Endothelial cell of umbilical vein (primary cell): ENCODE data around the gene FBXL17. TPM values are rescaled to one million over a fixed set of nuclear protein-coding genes. Genes with fewer than 3 reads are reported as not detected.

Experiments used
- BruUV-seq: library from RNA; stranded (reverse); fragments of 400-500 nt; replicated peaks from 2 replicates; lab custom pipeline; 2021; lab: Mats Ljungman, UMichigan
- CTCF ChIA-PET: fragments of 300-600, 350-600 bp; sonication (Branson Sonifier 250); formaldehyde crosslinking; loops from one replicate; lab custom pipeline; 2021; ENCODE audit warnings: antibody characterized with exemption, inconsistent platforms; lab: Charles Lee
- POLR2A ChIA-PET: fragments of 300-600, 350-600 bp; sonication (Branson Sonifier 250); formaldehyde crosslinking; loops from one replicate; lab custom pipeline; 2021; ENCODE audit warnings: antibody characterized with exemption, inconsistent platforms; lab: Charles Lee
- DNase-seq: peaks from one replicate; pipeline ENCODE4 v3.0.0-alpha.2; 2011; ENCODE audit warnings: low read depth, low spot score
- FAIRE-seq: peaks from 2 replicates; lab custom pipeline; 2011; peaks lifted over from hg19 to GRCh38; lab: Jason Lieb, UNC
- H2AFZ ChIP-seq: 2 replicates; pipeline ENCODE4 v1.6.0; 2012; ENCODE audit warnings: low read depth, low read length, control low read depth, inconsistent platforms
- H3K27ac ChIP-seq: 2 replicates; pipeline ENCODE4 v1.5.1; 2011; ENCODE audit warnings: low read depth, mild to moderate bottlenecking, control low read depth, low read length, moderate library complexity; ENCODE audit not compliant: insufficient read depth
- H3K27me3 ChIP-seq, 2 experiments: 2 replicates each; pipeline versions ENCODE4 v1.6.0 to v1.6.1; 2011; ENCODE audit warnings: low read length in 2 of 2, mixed read lengths in 1 of 2; ENCODE audit not compliant: control insufficient read depth in 2 of 2, insufficient read depth in 2 of 2
- H3K36me3 ChIP-seq, 2 experiments: 2 replicates in 1 of 2; 3 replicates in 1 of 2; pipeline ENCODE4 v1.5.1; 2011; ENCODE audit warnings: low read length in 2 of 2, mild to moderate bottlenecking in 1 of 2, moderate library complexity in 1 of 2; ENCODE audit not compliant: control insufficient read depth in 2 of 2, insufficient read depth in 2 of 2; ENCODE audit errors: extremely low read depth in 1 of 2
- H3K4me1 ChIP-seq: 3 replicates; pipeline ENCODE4 v1.5.1; 2011; ENCODE audit warnings: mild to moderate bottlenecking, low read length; ENCODE audit not compliant: control insufficient read depth, insufficient read depth; ENCODE audit errors: extremely low read depth
- H3K4me2 ChIP-seq: 2 replicates; pipeline ENCODE4 v1.6.1; 2011; ENCODE audit warnings: low read length, control low read depth, mixed read lengths; ENCODE audit not compliant: insufficient read depth
- H3K4me3 ChIP-seq, 3 experiments: fragments of 200-600 bp in 1 of 3; sonication (generic), shearing (Covaris generic) in 1 of 3; replicated peaks in 1 of 3; 2 replicates each; pipeline ENCODE4 v1.5.1; 2011 to 2016; ENCODE audit warnings: control low read depth in 3 of 3, low read length in 3 of 3, mild to moderate bottlenecking in 2 of 3, inconsistent platforms in 1 of 3, low read depth in 1 of 3, moderate library complexity in 1 of 3; ENCODE audit not compliant: insufficient read depth in 1 of 3
- H3K79me2 ChIP-seq: 2 replicates; pipeline ENCODE4 v1.6.0; 2012; ENCODE audit warnings: low read length, inconsistent platforms; ENCODE audit not compliant: control insufficient read depth, insufficient read depth
- H3K9ac ChIP-seq: replicated peaks from 2 replicates; pipeline ENCODE3; 2011; ENCODE audit warnings: low read length, control low read depth; ENCODE audit not compliant: insufficient read depth; ENCODE audit errors: extremely low read depth
- H3K9me1 ChIP-seq: replicated peaks from 3 replicates; pipeline ENCODE4 v1.6.0; 2011; ENCODE audit warnings: mild to moderate bottlenecking, low read length; ENCODE audit not compliant: control insufficient read depth, insufficient read depth; ENCODE audit errors: extremely low read depth
- H3K9me3 ChIP-seq: replicated peaks from 2 replicates; pipeline ENCODE4 v1.5.1; 2012; ENCODE audit warnings: low read length, inconsistent platforms; ENCODE audit not compliant: control insufficient read depth, insufficient read depth
- H4K20me1 ChIP-seq: replicated peaks from 2 replicates; pipeline ENCODE3; 2011; ENCODE audit warnings: mild to moderate bottlenecking, low read length; ENCODE audit not compliant: control insufficient read depth, insufficient read depth; ENCODE audit errors: extremely low read depth
- EZH2 ChIP-seq: IDR thresholded peaks from 2 replicates; pipeline ENCODE4 v1.6.1; 2012; ENCODE audit warnings: borderline replicate concordance, low read depth, mild to moderate bottlenecking, moderate library complexity, low read length, inconsistent platforms; ENCODE audit not compliant: severe bottlenecking
- FOS ChIP-seq: IDR thresholded peaks from 2 replicates; pipeline ENCODE4 v1.6.1; 2011; ENCODE audit warnings: mild to moderate bottlenecking, low read length, moderate library complexity, borderline replicate concordance; ENCODE audit not compliant: insufficient read depth
- GATA2 ChIP-seq: IDR thresholded peaks from 2 replicates; pipeline ENCODE4 v1.7.0; 2011; ENCODE audit warnings: low read depth, mild to moderate bottlenecking, moderate library complexity, mixed read lengths, low read length; ENCODE audit not compliant: insufficient read length, insufficient read depth
- JUN ChIP-seq: IDR thresholded peaks from 2 replicates; pipeline ENCODE4 v1.6.1; 2011; ENCODE audit warnings: borderline replicate concordance, low read depth; ENCODE audit not compliant: insufficient read length, insufficient read depth
- MYC ChIP-seq: IDR thresholded peaks from one replicate; pipeline ENCODE4 v1.6.1; 2011; ENCODE audit warnings: mild to moderate bottlenecking, low read depth, low read length
- POLR2A ChIP-seq: IDR thresholded peaks from 2 replicates; pipeline ENCODE4 v1.6.1; 2012; ENCODE audit warnings: low read depth, mild to moderate bottlenecking, control low read depth, low read length
- POLR2AphosphoS5 ChIP-seq: IDR thresholded peaks from 2 replicates; pipeline ENCODE4 v1.6.1; 2012; ENCODE audit warnings: low read depth, mild to moderate bottlenecking, control low read depth, low read length, moderate library complexity; ENCODE audit not compliant: insufficient read depth
- dilution Hi-C: fragments of 300-500 bp; cut with MboI; formaldehyde crosslinking; loops from one replicate; pipeline ENCODE4 v1.15.0; 2019; ENCODE audit warnings: low sequenced_read_pairs; ENCODE audit not compliant: extremely low pct_ligation_motif_present
- intact Hi-C: fragments of 100-400 bp; cut with micrococcal nuclease; formaldehyde crosslinking; loops from one replicate; pipeline ENCODE4 v1.10.0; 2022
- polyA plus RNA-seq, 4 experiments: library from polyadenylated mRNA; depleted of rRNA in 3 of 4; stranded (reverse) in 3 of 4; unstranded in 1 of 4; fragments of >200 nt; gene quantifications; 2 replicates each; pipeline versions ENCODE4 v1.2.1 to v1.2.3, GENCODE V29; 2011 to 2012; ENCODE audit warnings: missing spikeins in 1 of 4
- total RNA-seq: library from RNA; stranded (reverse); gene quantifications from 2 replicates; pipeline ENCODE4 v1.2.3, GENCODE V29; 2021
- TF ChIP-seq, protein P1 (sequence below): IDR thresholded peaks from 2 replicates; pipeline ENCODE4 v1.6.1; 2011; ENCODE audit not compliant: insufficient read depth, insufficient read length
- TF ChIP-seq, protein P2 (sequence below), 2 donors: IDR thresholded peaks; 1 replicate in 1 of 2; 2 replicates in 1 of 2; pipeline ENCODE4 v1.5.1; 2011; ENCODE audit warnings: low read length in 2 of 2, mild to moderate bottlenecking in 2 of 2, moderate library complexity in 2 of 2, control low read depth in 1 of 2, inconsistent platforms in 1 of 2, low read depth in 1 of 2; ENCODE audit not compliant: insufficient read depth in 1 of 2; ENCODE audit errors: extremely low read depth in 1 of 2

Gene FBXL17
- total and polyA plus RNA-seq, 2 donors (not counting 3 experiments of a cell fraction or from before 2014, with no cell fraction given), result 2.7 to 8.8 TPM

DNA sequence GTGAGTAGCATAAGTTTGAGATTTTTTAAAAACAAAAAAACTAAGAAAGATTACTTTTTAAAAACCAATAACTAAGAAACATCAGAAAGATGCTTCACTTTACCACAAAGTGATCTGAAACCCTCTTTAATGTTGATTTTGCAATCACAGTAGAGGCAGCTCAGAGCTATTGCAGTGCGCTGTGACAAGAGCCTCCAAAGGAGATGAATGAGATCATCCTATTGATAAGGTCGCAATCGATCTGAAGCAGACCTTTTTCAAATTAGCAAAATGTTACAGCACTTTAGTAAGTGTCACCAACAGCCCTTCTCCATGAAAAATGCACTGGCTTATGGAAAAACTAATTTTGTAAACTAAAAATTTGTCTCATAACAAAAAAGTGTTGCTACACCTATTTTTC, 426.6 kb downstream of the FBXL17 start:
- no peak overlapping the region for H3K27ac ChIP-seq
- H3K4me3 ChIP-seq, result no peak overlapping the region
- intact Hi-C loops (loop anchor here (10.0 kb wide), 1 partner anchor 241 kb away; no protein-coding TSS in a partner anchor), dilution Hi-C loops (no loop called here)
- no peak for DNase-seq
- H2AFZ ChIP-seq, result no peak overlapping the region
- no peak overlapping the region for H3K4me2 ChIP-seq
- ChIA-PET CTCF (no interaction called here), POLR2A (no interaction called here)
- no TSS peak for BruUV-seq
- no peaks in the 10 kb centered on the region for H4K20me1 ChIP-seq
- H3K4me1 ChIP-seq, result no peaks in the 10 kb centered on the region
- FAIRE-seq, result no peak
- no peaks in the 10 kb centered on the region for H3K9me3 ChIP-seq
- no peaks in the 10 kb centered on the region for H3K27me3 ChIP-seq
- H3K79me2 ChIP-seq, result no peaks in the 10 kb centered on the region
- no peak overlapping the region for H3K9ac ChIP-seq
- no peaks in the 10 kb centered on the region for H3K9me1 ChIP-seq
- no peaks in the 10 kb centered on the region for H3K36me3 ChIP-seq
- TF ChIP-seq EZH2, result no peak
- TF ChIP-seq, protein P1, sequence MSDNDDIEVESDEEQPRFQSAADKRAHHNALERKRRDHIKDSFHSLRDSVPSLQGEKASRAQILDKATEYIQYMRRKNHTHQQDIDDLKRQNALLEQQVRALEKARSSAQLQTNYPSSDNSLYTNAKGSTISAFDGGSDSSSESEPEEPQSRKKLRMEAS, result no peak
- no peak for TF ChIP-seq MYC
- TF ChIP-seq, protein P2, sequence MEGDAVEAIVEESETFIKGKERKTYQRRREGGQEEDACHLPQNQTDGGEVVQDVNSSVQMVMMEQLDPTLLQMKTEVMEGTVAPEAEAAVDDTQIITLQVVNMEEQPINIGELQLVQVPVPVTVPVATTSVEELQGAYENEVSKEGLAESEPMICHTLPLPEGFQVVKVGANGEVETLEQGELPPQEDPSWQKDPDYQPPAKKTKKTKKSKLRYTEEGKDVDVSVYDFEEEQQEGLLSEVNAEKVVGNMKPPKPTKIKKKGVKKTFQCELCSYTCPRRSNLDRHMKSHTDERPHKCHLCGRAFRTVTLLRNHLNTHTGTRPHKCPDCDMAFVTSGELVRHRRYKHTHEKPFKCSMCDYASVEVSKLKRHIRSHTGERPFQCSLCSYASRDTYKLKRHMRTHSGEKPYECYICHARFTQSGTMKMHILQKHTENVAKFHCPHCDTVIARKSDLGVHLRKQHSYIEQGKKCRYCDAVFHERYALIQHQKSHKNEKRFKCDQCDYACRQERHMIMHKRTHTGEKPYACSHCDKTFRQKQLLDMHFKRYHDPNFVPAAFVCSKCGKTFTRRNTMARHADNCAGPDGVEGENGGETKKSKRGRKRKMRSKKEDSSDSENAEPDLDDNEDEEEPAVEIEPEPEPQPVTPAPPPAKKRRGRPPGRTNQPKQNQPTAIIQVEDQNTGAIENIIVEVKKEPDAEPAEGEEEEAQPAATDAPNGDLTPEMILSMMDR (IDR thresholded peaks at IDR 0.05; ENCODE audit: extremely low read depth in 1 of 2, insufficient read depth in 1 of 2, low read depth in 1 of 2, low read length in 2 of 2), result no peak
- TF ChIP-seq JUN, result no peak
- no peak for TF ChIP-seq POLR2A
- TF ChIP-seq FOS, result no peak
- no peak for TF ChIP-seq POLR2AphosphoS5
- TF ChIP-seq GATA2, result no peak
